Measurements from ENCODE around the gene RFPL3. TPM values are rescaled to one million over a fixed set of nuclear protein-coding genes. Genes with fewer than 3 reads are reported as not detected.

Gene RFPL3
- total and polyA plus RNA-seq, 2 donors (not counting 1 experiment from before 2014, with no cell fraction given): not detected

GRCh38 chr22:32333769-32334659 is 23.7 kb upstream of the RFPL3 start:
- Histone ChIP-seq H3K27ac (ENCODE audit: insufficient read depth, low read length) (no peak overlapping the region), H3K79me2 (ENCODE audit: control insufficient read depth, insufficient read depth, low read length) (no peaks in the 10 kb centered on the region), H3K4me2 (ENCODE audit: extremely low read depth, insufficient read depth, low read length) (no peak overlapping the region), H4K20me1 (ENCODE audit: control insufficient read depth, extremely low read depth, insufficient read depth, low read length) (no peaks in the 10 kb centered on the region), H3K4me1 (ENCODE audit: control insufficient read depth, extremely low read depth, insufficient read depth, low read length) (no peaks in the 10 kb centered on the region), H3K4me3 (replicated peaks in 1 of 4; ENCODE audit: control extremely low read depth in 1 of 4, insufficient read depth in 1 of 4, low read depth in 3 of 4, low read length in 4 of 4) (no peak overlapping the region), H3K36me3 (ENCODE audit: control insufficient read depth, insufficient read depth, low read length) (no peaks in the 10 kb centered on the region), H2AFZ (ENCODE audit: low read length) (no peak overlapping the region), H3K9ac (ENCODE audit: insufficient read depth, low read length) (no peak overlapping the region), H3K27me3 (ENCODE audit: control insufficient read depth, insufficient read depth, low read length) (no peaks in the 10 kb centered on the region), H3K9me3 (ENCODE audit: control insufficient read depth, insufficient read depth, low read depth, low read length) (no peaks in the 10 kb centered on the region)
- no peak for DNase-seq (ENCODE audit: low read depth in 2 of 2)
- no peak for TF ChIP-seq EZH2 (IDR thresholded peaks at IDR 0.05; ENCODE audit: low read length, missing control alignments)
- no peak for TF ChIP-seq CTCF (conservative IDR thresholded peaks at IDR 0.05 in 1 of 2, IDR thresholded peaks at IDR 0.05 in 1 of 2; ENCODE audit: low read depth in 1 of 2, low read length in 2 of 2)

- H3K4me1 ChIP-seq (ENCODE audit: control insufficient read depth, extremely low read depth, insufficient read depth, low read length): no peaks in the 10 kb centered on the region
- peak in 1 of 2 donors; percentile 20 for DNase-seq (ENCODE audit: low read depth in 2 of 2)
- no peak for TF ChIP-seq CTCF (conservative IDR thresholded peaks at IDR 0.05 in 1 of 2, IDR thresholded peaks at IDR 0.05 in 1 of 2; ENCODE audit: low read depth in 1 of 2, low read length in 2 of 2)
- no peak for TF ChIP-seq EZH2 (IDR thresholded peaks at IDR 0.05; ENCODE audit: low read length, missing control alignments)
- H3K4me3 ChIP-seq (replicated peaks in 1 of 4; ENCODE audit: control extremely low read depth in 1 of 4, insufficient read depth in 1 of 4, low read depth in 3 of 4, low read length in 4 of 4): no peak overlapping the region
- H3K4me2 ChIP-seq (ENCODE audit: extremely low read depth, insufficient read depth, low read length): no peak overlapping the region
- no peaks in the 10 kb centered on the region for H3K79me2 ChIP-seq (ENCODE audit: control insufficient read depth, insufficient read depth, low read length)
- H3K36me3 ChIP-seq (ENCODE audit: control insufficient read depth, insufficient read depth, low read length): no peaks in the 10 kb centered on the region
- no peaks in the 10 kb centered on the region for H3K9me3 ChIP-seq (ENCODE audit: control insufficient read depth, insufficient read depth, low read depth, low read length)
- H3K9ac ChIP-seq (ENCODE audit: insufficient read depth, low read length): no peak overlapping the region
- no peaks in the 10 kb centered on the region for H4K20me1 ChIP-seq (ENCODE audit: control insufficient read depth, extremely low read depth, insufficient read depth, low read length)
- H3K27me3 ChIP-seq (ENCODE audit: control insufficient read depth, insufficient read depth, low read length): no peaks in the 10 kb centered on the region
- no peak overlapping the region for H3K27ac ChIP-seq (ENCODE audit: insufficient read depth, low read length)
- H2AFZ ChIP-seq (ENCODE audit: low read length): no peak overlapping the region
Measured at GRCh38 chr22:32334660-32335365, 22.9 kb upstream of the RFPL3 start.

- Histone ChIP-seq H3K9ac (ENCODE audit: insufficient read depth, low read length) (no peak overlapping the region), H3K4me1 (ENCODE audit: control insufficient read depth, extremely low read depth, insufficient read depth, low read length) (no peaks in the 10 kb centered on the region), H3K4me3 (replicated peaks in 1 of 4; ENCODE audit: control extremely low read depth in 1 of 4, insufficient read depth in 1 of 4, low read depth in 3 of 4, low read length in 4 of 4) (no peak overlapping the region), H2AFZ (ENCODE audit: low read length) (no peak overlapping the region), H3K9me3 (ENCODE audit: control insufficient read depth, insufficient read depth, low read depth, low read length) (no peaks in the 10 kb centered on the region), H3K4me2 (ENCODE audit: extremely low read depth, insufficient read depth, low read length) (no peak overlapping the region), H3K36me3 (ENCODE audit: control insufficient read depth, insufficient read depth, low read length) (no peaks in the 10 kb centered on the region), H4K20me1 (ENCODE audit: control insufficient read depth, extremely low read depth, insufficient read depth, low read length) (no peaks in the 10 kb centered on the region), H3K79me2 (ENCODE audit: control insufficient read depth, insufficient read depth, low read length) (no peaks in the 10 kb centered on the region), H3K27me3 (ENCODE audit: control insufficient read depth, insufficient read depth, low read length) (no peaks in the 10 kb centered on the region), H3K27ac (ENCODE audit: insufficient read depth, low read length) (no peak overlapping the region)
- no peak for TF ChIP-seq EZH2 (IDR thresholded peaks at IDR 0.05; ENCODE audit: low read length, missing control alignments)
- TF ChIP-seq CTCF (conservative IDR thresholded peaks at IDR 0.05 in 1 of 2, IDR thresholded peaks at IDR 0.05 in 1 of 2; ENCODE audit: low read depth in 1 of 2, low read length in 2 of 2): no peak
- DNase-seq (ENCODE audit: low read depth in 2 of 2): no peak
Measured at GRCh38 chr22:32335471-32335870, 22.2 kb upstream of the RFPL3 start.

All from fibroblast of lung (primary cell).